Hepatocyte (in vitro differentiated cells): ENCODE measurements around the gene TXNRD1. TPM values are rescaled to one million over a fixed set of nuclear protein-coding genes. Genes with fewer than 3 reads are reported as not detected.

ENCODE experiments used
- DNase-seq: peaks from one replicate; pipeline ENCODE4 v3.0.0-alpha.2; 2016; ENCODE audit warnings: low spot score
- H2AFZ ChIP-seq: fragments of 200-600 bp; sonication (generic); 2 replicates; pipeline ENCODE4 v1.6.0; 2016; ENCODE audit warnings: antibody characterized with exemption, mild to moderate bottlenecking
- H3K27ac ChIP-seq: fragments of 200-600 bp; sonication (generic); 2 replicates; pipeline ENCODE4 v1.5.1; 2016; ENCODE audit warnings: mild to moderate bottlenecking
- H3K27me3 ChIP-seq: fragments of 200-600 bp; sonication (generic); 2 replicates; pipeline ENCODE4 v1.6.1; 2016
- H3K36me3 ChIP-seq: fragments of 200-600 bp; sonication (generic); replicated peaks from 2 replicates; pipeline ENCODE4 v1.5.1; 2016; ENCODE audit warnings: low read depth; ENCODE audit not compliant: insufficient read depth
- H3K4me1 ChIP-seq: fragments of 200-600 bp; sonication (generic); 2 replicates; pipeline ENCODE4 v1.5.1; 2016; ENCODE audit warnings: mild to moderate bottlenecking, moderate library complexity; ENCODE audit not compliant: insufficient read depth
- H3K4me2 ChIP-seq: fragments of 200-600 bp; sonication (generic); 2 replicates; pipeline ENCODE4 v1.6.0; 2016
- H3K4me3 ChIP-seq: fragments of 200-600 bp; sonication (generic); 2 replicates; pipeline ENCODE4 v1.5.1; 2016; ENCODE audit warnings: mild to moderate bottlenecking
- H3K79me2 ChIP-seq: fragments of 200-600 bp; sonication (generic); 2 replicates; pipeline ENCODE4 v1.6.0; 2017; ENCODE audit warnings: mild to moderate bottlenecking
- H3K9me2 ChIP-seq: fragments of 200-600 bp; sonication (generic); replicated peaks from 2 replicates; pipeline ENCODE4 v1.6.0; 2017; ENCODE audit warnings: mild to moderate bottlenecking; ENCODE audit not compliant: insufficient read depth
- H3K9me3 ChIP-seq: fragments of 200-600 bp; sonication (generic); 2 replicates; pipeline ENCODE4 v1.5.1; 2016; ENCODE audit warnings: low read depth, mild to moderate bottlenecking
- H4K20me1 ChIP-seq: fragments of 200-600 bp; sonication (generic); 2 replicates; pipeline ENCODE4 v1.6.0; 2016; ENCODE audit warnings: mild to moderate bottlenecking; ENCODE audit not compliant: insufficient read depth, poor library complexity, severe bottlenecking
- CTCF ChIP-seq: fragments of 200-600 bp; sonication (generic); IDR thresholded peaks from 2 replicates; pipeline ENCODE4 v1.5.1; 2016; ENCODE audit warnings: antibody characterized with exemption, mild to moderate bottlenecking; ENCODE audit not compliant: poor library complexity
- EZH2 ChIP-seq: fragments of 200-600 bp; sonication (generic); IDR thresholded peaks from 2 replicates; pipeline ENCODE4 v1.6.1; 2016; ENCODE audit warnings: antibody characterized with exemption, mild to moderate bottlenecking, borderline replicate concordance
- EZH2phosphoT487 ChIP-seq: fragments of 200-600 bp; sonication (generic); IDR thresholded peaks from one replicate; pipeline ENCODE4 v1.6.1; 2018; ENCODE audit warnings: antibody characterized with exemption, mild to moderate bottlenecking, low read depth, moderate library complexity; ENCODE audit not compliant: unreplicated experiment, severe bottlenecking
- WGBS: methylation state at CpG from one replicate; pipeline ENCODE4 v1.1.6; 2016; ENCODE audit warnings: low lambda C conversion rate; ENCODE audit errors: missing lambda C conversion rate; 5-methylcytosine and 5-hydroxymethylcytosine counted together
- polyA plus RNA-seq: library from polyadenylated mRNA; unstranded; fragments of >200 nt; fragmentation: Nextera tagmentation; extraction: Ambion mirVana; gene quantifications from 2 replicates; pipeline ENCODE4 v1.2.1, GENCODE V29; 2016
- total RNA-seq: library from RNA; depleted of rRNA; stranded (reverse); fragments of >200 nt; gene quantifications from 2 replicates; pipeline ENCODE4 v1.2.3, GENCODE V29; 2014

TXNRD1 gene
- total and polyA plus RNA-seq, 2 experiments from 2014 or later: 49.8 to 113 TPM

- Histone ChIP-seq H3K27ac (no peak overlapping the region), H2AFZ (no peak overlapping the region), H3K4me3 (no peak overlapping the region), H4K20me1 (no peaks in the 10 kb centered on the region), H3K4me1 (no peaks in the 10 kb centered on the region), H3K9me3 (no peaks in the 10 kb centered on the region), H3K27me3 (no peaks in the 10 kb centered on the region), H3K9me2 (no peaks in the 10 kb centered on the region), H3K79me2 (no peaks in the 10 kb centered on the region), H3K36me3 (no peaks in the 10 kb centered on the region), H3K4me2 (no peak overlapping the region)
- DNase-seq: no peak
- TF ChIP-seq CTCF (no peak), EZH2phosphoT487 (no peak), EZH2 (no peak)
- WGBS: 98% methylated on average over 11 of the region's 11 CpGs
Observed at GRCh38 chr12:104348283-104348993, 132.9 kb downstream of the TXNRD1 start.

DNA sequence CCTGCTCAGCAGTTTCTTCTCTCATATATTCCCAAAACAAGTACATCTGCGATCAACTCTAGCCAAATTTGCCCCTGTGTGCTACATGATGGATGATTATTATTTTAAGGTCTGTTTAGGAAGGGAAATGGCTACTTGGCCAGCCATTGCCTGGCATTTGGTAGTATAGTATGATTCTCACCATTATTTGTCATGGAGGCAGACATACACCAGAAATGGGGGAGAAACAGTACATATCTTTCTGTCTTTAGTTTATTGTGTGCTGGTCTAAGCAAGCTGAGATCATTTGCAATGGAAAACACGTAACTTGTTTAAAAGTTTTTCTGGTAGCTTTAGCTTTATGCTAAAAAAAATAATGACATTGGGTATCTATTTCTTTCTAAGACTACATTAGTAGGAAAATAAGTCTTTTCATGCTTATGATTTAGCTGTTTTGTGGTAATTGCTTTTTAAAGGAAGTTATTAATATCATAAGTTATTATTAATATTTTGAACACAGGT lies 133.5 kb downstream of the TXNRD1 start:
- H3K4me1 ChIP-seq: no peaks in the 10 kb centered on the region
- no peaks in the 10 kb centered on the region for H3K36me3 ChIP-seq
- H3K79me2 ChIP-seq: no peaks in the 10 kb centered on the region
- no peak overlapping the region for H2AFZ ChIP-seq
- WGBS: 98% methylated on average over 2 of the region's 2 CpGs
- H3K9me3 ChIP-seq: no peaks in the 10 kb centered on the region
- H3K27me3 ChIP-seq: no peaks in the 10 kb centered on the region
- H3K9me2 ChIP-seq: no peaks in the 10 kb centered on the region
- no peak overlapping the region for H3K27ac ChIP-seq
- DNase-seq: no peak
- no peak overlapping the region for H3K4me2 ChIP-seq
- H4K20me1 ChIP-seq: no peaks in the 10 kb centered on the region
- H3K4me3 ChIP-seq: no peak overlapping the region
- TF ChIP-seq CTCF (no peak), EZH2phosphoT487 (no peak), EZH2 (no peak)

DNA sequence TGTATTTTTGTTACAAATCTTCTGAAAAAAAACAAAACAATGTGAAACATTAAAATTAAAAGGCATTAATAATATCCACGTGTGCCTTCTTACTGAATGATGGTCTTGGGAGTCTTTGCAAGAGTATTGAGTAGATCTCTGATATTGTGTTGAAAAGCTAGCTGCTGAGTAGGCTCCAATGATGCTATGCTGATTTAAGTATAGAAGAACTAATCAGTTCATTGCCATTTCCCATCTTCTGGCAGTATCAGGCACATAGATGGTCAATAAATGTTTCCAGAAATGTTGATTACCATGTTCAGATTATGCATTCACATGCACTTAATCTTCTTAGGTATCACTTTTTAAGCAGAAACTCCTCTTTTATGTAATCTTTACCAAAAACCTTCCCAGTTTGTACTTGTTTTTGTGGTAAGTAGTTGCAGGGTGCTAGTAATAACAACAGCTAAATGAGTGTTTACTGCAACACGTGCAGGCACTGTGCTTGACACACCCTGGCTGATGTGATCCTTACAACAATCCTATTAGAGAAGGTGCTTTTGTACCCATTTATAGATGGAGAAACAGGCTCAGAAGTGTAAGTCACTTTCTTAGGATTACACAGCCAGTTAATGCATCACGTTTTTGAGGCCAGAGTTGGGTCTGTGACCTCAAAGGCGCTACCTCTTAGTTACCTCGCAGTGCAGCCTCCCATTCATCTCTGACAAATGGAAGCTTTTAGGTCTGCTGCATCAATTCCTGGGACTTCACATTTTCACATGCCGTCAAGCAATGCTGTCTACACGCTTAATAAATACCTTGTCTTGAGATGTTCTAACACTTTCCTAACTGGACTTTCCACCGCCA lies 134.9 kb downstream of the TXNRD1 start:
- Histone ChIP-seq H3K36me3 (no peaks in the 10 kb centered on the region), H4K20me1 (no peaks in the 10 kb centered on the region), H2AFZ (no peak overlapping the region), H3K27ac (no peak overlapping the region), H3K4me2 (no peak overlapping the region), H3K4me3 (no peak overlapping the region), H3K79me2 (no peaks in the 10 kb centered on the region), H3K9me2 (no peaks in the 10 kb centered on the region), H3K4me1 (no peaks in the 10 kb centered on the region), H3K9me3 (no peaks in the 10 kb centered on the region), H3K27me3 (no peaks in the 10 kb centered on the region)
- DNase-seq: no peak
- 95% methylated on average over 8 of the region's 8 CpGs for WGBS
- TF ChIP-seq EZH2 (no peak), EZH2phosphoT487 (no peak), CTCF (no peak)
